Stimulated activated CD8-positive, alpha-beta memory T cell treated with anti-CD3 and anti-CD28 coated beads, Interleukin-15, amount 100 ng/mL, for 4 hours (primary cell): ENCODE measurements around the gene EFCC1.

Experiments used
- DNase-seq, 2 donors: peaks; one replicate each; pipeline ENCODE4 v3.0.0-alpha.2; 2020; ENCODE audit warnings: low read depth in 2 of 2

The EFCC1 gene

DNA sequence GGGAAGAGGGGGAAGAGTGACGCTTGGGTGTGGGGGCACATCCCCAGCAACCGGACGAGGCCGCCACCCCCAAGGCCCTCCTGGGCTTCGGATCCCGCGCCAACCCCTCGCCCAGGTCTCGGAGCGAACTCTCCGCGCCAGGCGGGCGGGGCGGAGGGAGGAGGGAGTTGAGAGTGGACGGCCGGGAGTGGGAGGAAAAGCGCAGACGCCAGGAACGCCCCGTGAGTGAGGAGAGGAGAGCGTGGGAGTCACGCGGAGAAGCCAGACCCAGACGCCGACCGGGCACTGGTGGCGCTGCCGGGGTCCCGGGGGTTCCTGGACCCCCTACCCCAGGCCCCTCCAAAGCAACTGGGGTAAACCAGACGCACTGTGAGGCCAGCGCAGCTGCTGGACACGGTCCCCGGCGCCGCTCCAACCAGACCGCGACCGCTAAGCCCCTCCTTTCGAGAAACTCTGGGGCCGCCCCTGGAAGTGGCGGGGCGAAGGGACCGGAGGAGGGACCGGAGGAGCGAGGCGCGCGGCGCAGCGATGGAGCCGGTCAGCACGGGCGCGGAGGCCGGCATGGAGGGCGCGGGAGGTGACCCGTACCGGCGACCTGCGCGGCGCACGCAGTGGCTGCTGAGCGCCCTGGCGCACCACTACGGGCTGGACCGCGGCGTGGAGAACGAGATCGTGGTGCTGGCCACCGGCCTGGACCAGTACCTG is at the start of gene EFCC1:
Gene EFCC1, plus strand, starts transcription at position 204 of the 705 bp plus-strand sequence. Its CDS starts 325 bp downstream, at position 529.
- no peak for DNase-seq

DNA sequence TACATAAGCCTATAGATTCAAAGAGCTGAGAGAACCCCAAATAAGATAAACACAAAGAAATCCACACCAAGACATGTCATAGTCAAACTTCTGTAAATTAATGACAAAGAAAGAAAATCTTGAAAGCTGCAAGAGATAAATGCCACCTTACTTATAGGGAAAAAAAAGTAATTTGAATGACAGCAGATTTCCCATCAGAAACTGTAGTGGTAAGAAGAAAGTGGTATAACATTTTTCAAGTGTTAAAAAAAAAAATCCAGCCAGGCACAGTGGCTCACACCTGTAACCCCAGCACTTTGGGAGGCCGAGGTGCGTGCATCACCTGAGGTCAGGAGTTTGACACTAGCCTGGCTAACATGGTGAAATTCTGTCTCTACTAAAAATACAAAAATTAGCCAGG is 44.7 kb upstream of the EFCC1 start:
- no peak for DNase-seq

- no peak for DNase-seq
These were observed 35.8 kb upstream of the EFCC1 start for GRCh38 chr3:128965280-128965679.

DNA sequence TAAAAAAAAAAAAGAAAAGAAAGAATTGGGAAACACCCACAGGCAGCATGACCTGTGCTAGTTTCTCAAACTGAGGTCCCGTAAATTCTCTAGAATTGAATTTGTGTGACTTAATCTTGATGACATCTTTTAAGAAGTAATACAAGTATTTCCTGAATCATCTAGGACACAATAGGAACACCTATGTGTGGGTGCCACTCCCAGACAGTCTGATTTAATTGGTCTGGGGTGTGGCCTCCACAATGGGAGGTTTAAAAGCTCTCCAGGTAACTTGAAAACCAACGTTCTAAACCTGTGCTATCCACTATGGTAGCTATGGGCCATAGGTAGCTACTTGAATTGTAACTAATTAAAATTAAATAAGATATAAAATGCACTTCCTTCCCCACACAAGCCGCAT is 35.3 kb upstream of the EFCC1 start:
- no peak for DNase-seq

DNA sequence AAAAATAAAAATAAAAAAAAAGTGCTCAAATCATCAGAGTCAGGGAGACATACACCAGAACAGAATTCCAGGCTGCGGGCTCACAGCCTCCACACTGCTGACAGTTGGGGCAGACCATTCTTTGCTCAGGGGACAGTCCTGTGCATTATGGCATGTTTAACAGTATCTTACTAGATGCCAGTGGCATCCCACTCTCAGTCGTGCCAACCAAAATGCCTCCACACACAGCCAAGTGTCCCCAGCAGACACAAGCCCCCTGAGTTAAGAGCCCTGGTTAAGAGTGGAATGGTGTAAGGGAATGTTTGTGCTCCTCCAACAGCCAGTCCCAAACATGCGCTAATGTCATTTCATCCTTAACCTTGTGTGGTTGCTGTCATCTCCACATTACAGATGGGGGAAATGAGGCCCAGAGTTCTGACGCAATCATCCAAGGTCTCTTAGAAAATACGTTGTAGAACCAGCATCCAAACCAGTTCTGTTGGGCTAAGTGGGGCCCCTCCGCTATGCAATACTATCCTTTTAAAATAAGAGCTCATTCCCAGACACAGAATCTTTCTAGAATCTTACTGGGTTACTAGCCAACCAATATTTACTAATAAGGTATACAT is 33.3 kb upstream of the EFCC1 start:
- DNase-seq = no peak

GRCh38 chr3:128969993-128970739 is 30.9 kb upstream of the EFCC1 start:
- DNase-seq = peak in 1 of 2 donors; percentile 27

- no peak for DNase-seq
These were observed 30.4 kb upstream of the EFCC1 start for GRCh38 chr3:128970740-128971047.

- no peak for DNase-seq
These were observed 29.5 kb upstream of the EFCC1 start for GRCh38 chr3:128971421-128972100.

DNA sequence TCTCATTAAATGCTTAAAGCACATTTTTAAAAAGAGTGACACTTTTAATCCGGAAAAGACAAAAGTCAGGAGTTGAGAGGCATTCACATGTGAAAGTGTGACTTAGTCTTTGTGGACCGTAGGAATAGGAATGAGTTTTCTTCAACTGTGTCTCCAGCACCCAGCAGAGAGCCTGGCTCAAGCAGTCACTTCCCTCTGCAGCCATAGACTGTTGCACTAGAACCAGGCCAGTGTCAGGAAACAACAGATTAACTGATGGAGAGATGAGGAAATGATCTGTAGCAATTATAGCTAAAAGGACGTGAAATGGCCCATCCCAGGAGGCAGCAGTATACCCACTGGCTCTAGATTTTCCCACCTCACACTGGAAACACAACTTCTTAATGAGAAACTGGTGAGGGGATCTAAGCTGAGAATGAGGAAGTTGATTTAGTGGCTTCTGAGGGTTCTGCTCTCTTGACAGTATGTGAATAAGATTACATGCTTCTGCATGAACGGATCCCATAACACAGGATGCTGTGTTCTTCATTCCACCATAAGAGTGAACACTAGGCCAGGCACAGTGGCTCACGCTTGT is 27.0 kb upstream of the EFCC1 start:
- no peak for DNase-seq

GRCh38 chr3:128975276-128975675 is 25.8 kb upstream of the EFCC1 start:
- no peak for DNase-seq

- DNase-seq = no peak
These were observed 17.6 kb upstream of the EFCC1 start for GRCh38 chr3:128983293-128984069.

DNA sequence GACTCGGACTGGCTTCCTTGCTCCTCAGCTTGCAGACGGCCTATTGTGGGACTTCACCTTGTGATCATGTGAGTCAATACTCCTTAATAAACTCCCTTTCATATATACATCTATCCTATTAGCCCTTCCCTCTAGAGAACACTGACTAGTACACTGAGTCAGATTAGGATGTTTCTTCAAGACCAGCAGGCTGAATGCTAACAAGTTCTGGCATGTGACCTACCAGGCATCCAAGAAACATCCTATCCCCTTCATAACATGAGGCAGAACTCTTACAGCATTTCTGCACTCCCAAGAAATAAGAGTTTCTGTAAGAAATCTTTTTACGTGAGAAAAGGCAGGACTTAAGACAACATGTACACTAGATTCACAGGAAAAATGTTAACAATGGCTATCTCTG is 16.5 kb upstream of the EFCC1 start:
- DNase-seq = no peak

DNA sequence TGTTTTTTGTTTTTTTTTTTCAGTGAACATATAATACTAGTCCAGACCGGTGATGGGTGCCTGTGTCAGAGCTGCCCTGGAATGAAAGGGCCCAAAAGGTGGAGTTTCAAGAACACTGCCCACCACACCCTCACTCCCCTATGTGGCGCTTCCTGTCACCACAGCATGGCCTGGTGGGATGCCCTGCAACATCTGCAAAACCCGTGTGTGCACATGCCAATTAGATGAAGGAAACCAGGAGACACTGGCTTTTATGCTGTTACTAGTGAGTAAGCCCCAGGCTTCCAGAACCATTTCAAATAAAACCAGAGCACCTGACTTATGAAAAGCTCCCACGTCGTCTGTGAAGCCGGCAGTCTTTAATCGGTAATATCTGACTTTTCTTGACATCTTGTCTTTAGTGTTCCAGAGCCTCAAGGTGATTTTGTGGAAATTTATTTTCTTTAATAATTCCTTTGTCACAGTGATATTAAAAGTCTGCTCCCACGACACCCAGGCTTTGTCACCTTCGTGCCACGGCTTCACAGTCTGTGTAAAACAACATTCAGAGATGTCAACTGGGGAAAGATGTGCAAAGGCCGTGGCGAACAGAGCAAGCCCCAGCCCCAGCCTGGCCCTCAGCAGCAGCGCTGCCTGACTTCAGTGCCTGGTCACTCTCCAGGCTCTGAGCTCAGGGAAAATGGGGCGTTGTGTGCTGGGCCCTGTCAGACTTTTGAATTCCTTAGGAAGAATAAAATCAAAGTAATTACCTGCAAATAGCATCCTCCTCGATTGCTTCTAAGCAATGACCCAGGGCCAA is 13.6 kb upstream of the EFCC1 start:
- DNase-seq = no peak

- DNase-seq = no peak
These were observed 12.8 kb upstream of the EFCC1 start for GRCh38 chr3:128988286-128988685.

- no peak for DNase-seq
These were observed 9.7 kb upstream of the EFCC1 start for GRCh38 chr3:128991355-128991895.

DNA sequence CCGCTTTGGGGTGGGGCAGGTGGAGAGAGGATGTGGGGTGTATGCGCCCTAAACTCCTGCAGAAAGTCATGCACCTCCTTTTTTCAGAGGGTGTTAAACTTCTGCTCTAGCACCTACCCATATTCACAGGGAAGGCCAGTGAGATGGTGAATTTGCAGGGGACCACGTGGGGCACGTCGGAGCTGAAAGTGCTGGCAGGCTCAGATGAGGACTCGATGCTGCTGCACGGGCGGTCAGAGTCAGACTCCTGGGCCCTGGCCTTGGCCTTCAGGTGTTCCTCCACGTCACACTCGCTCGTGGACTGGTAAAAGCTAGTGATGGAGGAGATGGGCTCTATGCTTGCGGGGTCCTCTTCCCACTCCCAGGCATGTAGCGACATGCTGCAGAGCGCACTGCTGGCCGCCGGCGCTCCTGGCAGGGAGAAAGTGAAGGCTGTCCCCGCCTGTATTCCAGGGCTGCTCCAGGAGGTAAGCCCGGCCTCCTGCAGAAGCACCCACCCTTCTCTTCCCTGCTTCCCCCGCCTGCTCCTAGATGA is 8.1 kb upstream of the EFCC1 start:
- no peak for DNase-seq

DNA sequence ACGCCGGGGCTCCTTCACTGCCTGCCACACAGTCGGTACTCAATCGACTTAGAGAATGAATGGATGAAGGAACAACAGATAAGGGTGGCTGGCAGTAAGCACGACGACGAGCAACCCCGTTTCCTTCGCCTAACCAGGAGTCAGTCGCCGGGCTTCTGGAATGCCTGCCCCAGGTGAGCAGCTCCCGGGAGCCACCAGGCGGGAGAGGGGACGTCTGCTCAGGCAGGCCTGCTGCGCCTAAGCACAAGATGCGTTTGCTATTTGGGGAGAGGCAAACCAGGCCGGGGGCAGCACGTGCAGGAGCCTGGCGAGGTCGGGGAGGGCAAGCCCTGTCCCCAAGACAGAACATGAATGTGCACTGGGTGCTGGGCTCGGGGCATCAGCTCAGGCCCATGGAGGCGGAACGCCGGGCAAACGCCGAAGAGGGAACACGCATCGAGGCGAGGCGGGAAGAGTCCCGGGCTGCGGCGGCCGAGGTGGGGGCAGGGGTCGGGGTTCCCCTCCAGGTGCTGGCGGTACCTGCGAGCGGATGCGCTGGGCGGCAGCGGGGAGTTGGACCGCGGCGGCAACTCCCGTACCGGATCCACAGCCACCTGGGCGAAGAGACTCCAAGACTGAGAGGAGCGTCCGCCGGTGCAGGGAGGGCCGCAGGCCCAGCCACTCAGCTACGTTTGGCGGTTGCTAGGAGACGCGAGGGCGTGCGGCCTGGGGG is 7.5 kb upstream of the EFCC1 start, which contains the start of gene CFAP92:
Gene CFAP92, minus strand, starts transcription at position 616 of the 712 bp plus-strand sequence. CDS start 772 bp downstream, outside the sequence.
- DNase-seq = peak; percentile 77 to 81

GRCh38 chr3:128994173-128994512 is 7.0 kb upstream of the EFCC1 start:
- no peak for DNase-seq
